Lower leg skin (tissue), 3 donors: ENCODE measurements around the gene OTOP1.

Source experiments
- CTCF ChIP-seq, 3 donors: fragments of 450-650 bp; IDR thresholded peaks; one replicate each; pipeline ENCODE4 v1.5.1; 2016; ENCODE audit warnings: antibody characterized with exemption in 3 of 3, mild to moderate bottlenecking in 3 of 3, moderate library complexity in 2 of 3
- POLR2A ChIP-seq, 2 donors: fragments of 450-650 bp; IDR thresholded peaks; one replicate each; pipeline ENCODE4 v1.6.1; 2016 to 2017; ENCODE audit warnings: antibody characterized with exemption in 2 of 2, mild to moderate bottlenecking in 1 of 2, moderate library complexity in 1 of 2

GRCh38 chr4:4227510-4228355 is 1.0 kb upstream of the OTOP1 start:
- TF ChIP-seq CTCF (IDR thresholded peaks at IDR 0.05) = no peak
- no peak for TF ChIP-seq POLR2A (IDR thresholded peaks at IDR 0.05)
